Measurements from ENCODE around the gene GPR153.
"Not testable (repeated sequence)": the region's sequence is repeated elsewhere in the genome, so short reads cannot be mapped to it uniquely, and the experiment has no call there.

The GPR153 gene

GRCh38 chr1:6260961-6261614, at the start of gene GPR153:
Gene GPR153 (minus strand): TSS chr1:6261098. CDS start chr1:6254905, 6,193 bp downstream.
- no peak for FAIRE-seq

- no peak for FAIRE-seq
Observed at GRCh38 chr1:6310116-6310848, 49.4 kb upstream of the GPR153 start.

GRCh38 chr1:6309564-6309963, 48.7 kb upstream of the GPR153 start:
- no peak for FAIRE-seq

- FAIRE-seq: no peak
Observed at GRCh38 chr1:6308449-6308848, 47.6 kb upstream of the GPR153 start.

GRCh38 chr1:6307682-6308081, 46.8 kb upstream of the GPR153 start:
- FAIRE-seq: not testable (repeated sequence)

- FAIRE-seq: no peak
Observed at GRCh38 chr1:6307099-6307498, 46.2 kb upstream of the GPR153 start.

GRCh38 chr1:6303397-6304012, 42.6 kb upstream of the GPR153 start:
- no peak for FAIRE-seq

- no peak for FAIRE-seq
Observed at GRCh38 chr1:6302568-6302967, 41.7 kb upstream of the GPR153 start.

GRCh38 chr1:6301526-6301925, 40.6 kb upstream of the GPR153 start:
- no peak for FAIRE-seq

GRCh38 chr1:6300342-6301048, 39.6 kb upstream of the GPR153 start:
- no peak for FAIRE-seq

GRCh38 chr1:6299557-6300165, 38.8 kb upstream of the GPR153 start:
- no peak for FAIRE-seq

GRCh38 chr1:6298940-6299465, 38.1 kb upstream of the GPR153 start:
- FAIRE-seq: no peak

GRCh38 chr1:6298530-6298929, 37.6 kb upstream of the GPR153 start:
- FAIRE-seq: no peak

GRCh38 chr1:6295910-6296309, 35.0 kb upstream of the GPR153 start:
- no peak for FAIRE-seq

GRCh38 chr1:6294890-6295556, 34.1 kb upstream of the GPR153 start:
- no peak for FAIRE-seq

- FAIRE-seq: no peak
Observed at GRCh38 chr1:6294080-6294889, 33.4 kb upstream of the GPR153 start.

GRCh38 chr1:6292102-6292501, 31.2 kb upstream of the GPR153 start:
- no peak for FAIRE-seq

GRCh38 chr1:6288665-6289064, 27.8 kb upstream of the GPR153 start:
- FAIRE-seq: no peak

- FAIRE-seq: no peak
Observed at GRCh38 chr1:6288026-6288425, 27.1 kb upstream of the GPR153 start.

GRCh38 chr1:6287431-6287886, 26.6 kb upstream of the GPR153 start:
- no peak for FAIRE-seq

GRCh38 chr1:6287029-6287428, 26.1 kb upstream of the GPR153 start:
- no peak for FAIRE-seq
